Measurements from ENCODE around the gene ZNF2. TPM values are rescaled to one million over a fixed set of nuclear protein-coding genes. Genes with fewer than 3 reads are reported as not detected.

ZNF2 gene
- total and polyA plus RNA-seq, 2 experiments from 2014 or later: 2.2 to 4.5 TPM

- Histone ChIP-seq H3K79me2 (peaks cover 11% of the 10 kb centered on the region), H3K36me3 (replicated peaks; ENCODE audit: insufficient read depth, low read depth) (no peaks in the 10 kb centered on the region), H3K4me1 (ENCODE audit: insufficient read depth) (peaks cover 10% of the 10 kb centered on the region), H2AFZ (no peak overlapping the region), H3K27ac (no peak overlapping the region), H3K9me2 (replicated peaks; ENCODE audit: insufficient read depth) (no peaks in the 10 kb centered on the region), H3K27me3 (no peaks in the 10 kb centered on the region), H3K4me3 (no peak overlapping the region), H4K20me1 (ENCODE audit: insufficient read depth, poor library complexity, severe bottlenecking) (no peaks in the 10 kb centered on the region), H3K4me2 (no peak overlapping the region), H3K9me3 (ENCODE audit: low read depth) (no peaks in the 10 kb centered on the region)
- 80% methylated on average over 2 of the region's 2 CpGs for WGBS (ENCODE audit: low lambda C conversion rate, missing lambda C conversion rate)
- TF ChIP-seq EZH2 (IDR thresholded peaks at IDR 0.05; ENCODE audit: borderline replicate concordance): no peak
- no peak for TF ChIP-seq CTCF (IDR thresholded peaks at IDR 0.05; ENCODE audit: poor library complexity)
- TF ChIP-seq EZH2phosphoT487 (IDR thresholded peaks at IDR 0.05; ENCODE audit: low read depth, severe bottlenecking, unreplicated experiment): no peak
- DNase-seq (ENCODE audit: low spot score): no peak
Measured at GRCh38 chr2:95204396-95204795, 38.8 kb downstream of the ZNF2 start.

GRCh38 chr2:95206096-95206495 lies 40.5 kb downstream of the ZNF2 start:
- Histone ChIP-seq H3K4me2 (peak overlapping the region; percentile 82), H3K4me1 (ENCODE audit: insufficient read depth) (peaks cover 10% of the 10 kb centered on the region), H3K79me2 (peaks cover 11% of the 10 kb centered on the region), H3K9me3 (ENCODE audit: low read depth) (no peaks in the 10 kb centered on the region), H3K27ac (no peak overlapping the region), H3K36me3 (replicated peaks; ENCODE audit: insufficient read depth, low read depth) (no peaks in the 10 kb centered on the region), H2AFZ (peak overlapping the region; percentile 77), H3K27me3 (no peaks in the 10 kb centered on the region), H4K20me1 (ENCODE audit: insufficient read depth, poor library complexity, severe bottlenecking) (no peaks in the 10 kb centered on the region), H3K9me2 (replicated peaks; ENCODE audit: insufficient read depth) (no peaks in the 10 kb centered on the region), H3K4me3 (peak overlapping the region; percentile 46)
- DNase-seq (ENCODE audit: low spot score): no peak
- TF ChIP-seq EZH2 (IDR thresholded peaks at IDR 0.05; ENCODE audit: borderline replicate concordance) (no peak), CTCF (IDR thresholded peaks at IDR 0.05; ENCODE audit: poor library complexity) (no peak)
- WGBS (ENCODE audit: low lambda C conversion rate, missing lambda C conversion rate): 26% methylated on average over 10 of the region's 10 CpGs

- peak within 1 kb of the TSS; percentile 77 for H2AFZ ChIP-seq
- H3K27ac ChIP-seq: peak within 1 kb of the TSS; percentile 38
- H3K36me3 ChIP-seq (replicated peaks; ENCODE audit: insufficient read depth, low read depth): no peaks in the 10 kb centered on the region
- peak within 1 kb of the TSS; percentile 82 for H3K4me2 ChIP-seq
- no peaks in the 10 kb centered on the region for H3K27me3 ChIP-seq
- H4K20me1 ChIP-seq (ENCODE audit: insufficient read depth, poor library complexity, severe bottlenecking): no peaks in the 10 kb centered on the region
- peaks cover 11% of the 10 kb centered on the region for H3K79me2 ChIP-seq
- peaks cover 4% of the 10 kb centered on the region for H3K9me3 ChIP-seq (ENCODE audit: low read depth)
- WGBS (ENCODE audit: low lambda C conversion rate, missing lambda C conversion rate): under 1% methylated on average over 60 of the region's 74 CpGs
- H3K4me1 ChIP-seq (ENCODE audit: insufficient read depth): peaks cover 10% of the 10 kb centered on the region
- no peaks in the 10 kb centered on the region for H3K9me2 ChIP-seq (replicated peaks; ENCODE audit: insufficient read depth)
- peak; percentile 95 for DNase-seq (ENCODE audit: low spot score)
- TF ChIP-seq EZH2phosphoT487 (IDR thresholded peaks at IDR 0.05; ENCODE audit: low read depth, severe bottlenecking, unreplicated experiment) (no peak), EZH2 (IDR thresholded peaks at IDR 0.05; ENCODE audit: borderline replicate concordance) (no peak), CTCF (IDR thresholded peaks at IDR 0.05; ENCODE audit: poor library complexity) (peak; percentile 54)
- H3K4me3 ChIP-seq: peak within 1 kb of the TSS; percentile 64
Measured at GRCh38 chr2:95207111-95207961, 41.7 kb downstream of the ZNF2 start, which contains the start of gene ZNF892. ZNF892 (plus strand) TSS chr2:95207521; CDS start chr2:95207816, 295 bp downstream.
